ENCODE results near the gene GRB10.

DNA sequence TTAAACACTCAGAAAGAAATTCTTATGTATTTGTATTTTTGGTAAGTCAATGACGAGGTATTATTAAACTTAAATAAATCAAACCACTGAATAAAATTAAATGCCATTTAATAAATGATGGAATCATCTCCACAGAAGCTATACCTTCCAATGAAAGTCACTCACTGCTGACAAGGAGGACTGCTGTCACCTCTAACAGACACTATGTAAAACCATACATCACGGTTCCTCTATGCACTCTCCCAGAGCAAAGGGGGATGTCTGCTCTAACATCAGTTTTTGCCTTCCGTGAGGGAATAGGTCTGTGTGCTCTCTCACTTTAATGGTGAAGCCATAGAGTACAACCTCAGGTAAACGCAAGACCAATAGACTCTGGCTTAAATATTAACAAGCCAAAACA, 117.8 kb downstream of the GRB10 start:
- TF ChIP-seq CTCF (IDR thresholded peaks at IDR 0.05) (no peak), POLR2A (IDR thresholded peaks at IDR 0.05) (no peak)

Measured in ovary (tissue), 3 donors.